ENCODE data around the gene ZSWIM9. TPM values are rescaled to one million over a fixed set of nuclear protein-coding genes. Genes with fewer than 3 reads are reported as not detected.
A peak's percentile ranks its signal among the peaks of the same experiment; 100 is the strongest.

The ZSWIM9 gene
- total RNA-seq, 1 donor from 2014 or later, result 8.8 TPM

- Mint-ChIP-seq H3K36me3 (ENCODE audit: low read depth, unreplicated experiment) (peaks cover 19% of the 10 kb centered on the region), H3K9me3 (ENCODE audit: unreplicated experiment) (no peaks in the 10 kb centered on the region), H3K4me3 (ENCODE audit: unreplicated experiment) (no peak overlapping the region), H3K4me1 (ENCODE audit: unreplicated experiment) (no peaks in the 10 kb centered on the region), H3K27ac (ENCODE audit: unreplicated experiment) (no peak overlapping the region), H3K27me3 (ENCODE audit: unreplicated experiment) (peaks cover 4% of the 10 kb centered on the region)
- DNase-seq (ENCODE audit: low spot score), result peak; percentile 42
- TF ChIP-seq CTCF (IDR thresholded peaks at IDR 0.05; ENCODE audit: unreplicated experiment), result no peak
Observed at GRCh38 chr19:48190288-48190884, 19.9 kb downstream of the ZSWIM9 start.

- H3K27me3 Mint-ChIP-seq (ENCODE audit: unreplicated experiment), result peaks cover 4% of the 10 kb centered on the region
- no peak for TF ChIP-seq CTCF (IDR thresholded peaks at IDR 0.05; ENCODE audit: unreplicated experiment)
- H3K4me3 Mint-ChIP-seq (ENCODE audit: unreplicated experiment), result no peak overlapping the region
- no peaks in the 10 kb centered on the region for H3K4me1 Mint-ChIP-seq (ENCODE audit: unreplicated experiment)
- DNase-seq (ENCODE audit: low spot score), result no peak
- peaks cover 19% of the 10 kb centered on the region for H3K36me3 Mint-ChIP-seq (ENCODE audit: low read depth, unreplicated experiment)
- no peak overlapping the region for H3K27ac Mint-ChIP-seq (ENCODE audit: unreplicated experiment)
- no peaks in the 10 kb centered on the region for H3K9me3 Mint-ChIP-seq (ENCODE audit: unreplicated experiment)
Observed at GRCh38 chr19:48190885-48191284, 20.4 kb downstream of the ZSWIM9 start.

- H3K4me1 Mint-ChIP-seq (ENCODE audit: unreplicated experiment), result peaks cover 8% of the 10 kb centered on the region
- H3K27ac Mint-ChIP-seq (ENCODE audit: unreplicated experiment), result no peak overlapping the region
- H3K4me3 Mint-ChIP-seq (ENCODE audit: unreplicated experiment), result peak overlapping the region; percentile 63
- TF ChIP-seq CTCF (IDR thresholded peaks at IDR 0.05; ENCODE audit: unreplicated experiment), result no peak
- peaks cover 6% of the 10 kb centered on the region for H3K27me3 Mint-ChIP-seq (ENCODE audit: unreplicated experiment)
- no peaks in the 10 kb centered on the region for H3K9me3 Mint-ChIP-seq (ENCODE audit: unreplicated experiment)
- H3K36me3 Mint-ChIP-seq (ENCODE audit: low read depth, unreplicated experiment), result peaks cover 17% of the 10 kb centered on the region
- DNase-seq (ENCODE audit: low spot score), result no peak
Observed at GRCh38 chr19:48192750-48193149, 22.3 kb downstream of the ZSWIM9 start.

GRCh38 chr19:48194041-48194843 lies 23.8 kb downstream of the ZSWIM9 start:
- TF ChIP-seq CTCF (IDR thresholded peaks at IDR 0.05; ENCODE audit: unreplicated experiment), result peak; percentile 80
- no peak overlapping the region for H3K4me3 Mint-ChIP-seq (ENCODE audit: unreplicated experiment)

More at GRCh38 chr19:48194041-48194843, 23.8 kb downstream of the ZSWIM9 start:
- Mint-ChIP-seq H3K9me3 (ENCODE audit: unreplicated experiment) (no peaks in the 10 kb centered on the region), H3K36me3 (ENCODE audit: low read depth, unreplicated experiment) (peaks cover 10% of the 10 kb centered on the region), H3K27me3 (ENCODE audit: unreplicated experiment) (peaks cover 6% of the 10 kb centered on the region), H3K27ac (ENCODE audit: unreplicated experiment) (no peak overlapping the region), H3K4me1 (ENCODE audit: unreplicated experiment) (peaks cover 8% of the 10 kb centered on the region)
- DNase-seq (ENCODE audit: low spot score), result peak; percentile 33

Data from endothelial cell (in vitro differentiated cells).